ENCODE measurements around the gene PRSS50.

Gene PRSS50

GRCh38 chr3:46663591-46664135, 54.0 kb downstream of the PRSS50 start:
- Histone ChIP-seq H3K4me3 (ENCODE audit: low read length in 2 of 2) (no peak overlapping the region), H3K9ac (ENCODE audit: low read depth in 1 of 2, low read length in 2 of 2) (no peak overlapping the region), H3K4me1 (ENCODE audit: control insufficient read depth in 2 of 2, insufficient read depth in 2 of 2, low read length in 2 of 2) (no peaks in the 10 kb centered on the region), H3K9me3 (ENCODE audit: control insufficient read depth in 2 of 2, low read length in 2 of 2) (no peaks in the 10 kb centered on the region), H3K27me3 (ENCODE audit: control insufficient read depth in 2 of 2, insufficient read depth in 2 of 2, low read length in 2 of 2) (peaks cover 0 to 2% of the 10 kb centered on the region in 2 donors), H3K27ac (ENCODE audit: low read depth in 2 of 2, low read length in 2 of 2) (no peak overlapping the region), H3K36me3 (ENCODE audit: control insufficient read depth in 2 of 2, insufficient read depth in 2 of 2, low read length in 2 of 2) (no peaks in the 10 kb centered on the region)

DNA sequence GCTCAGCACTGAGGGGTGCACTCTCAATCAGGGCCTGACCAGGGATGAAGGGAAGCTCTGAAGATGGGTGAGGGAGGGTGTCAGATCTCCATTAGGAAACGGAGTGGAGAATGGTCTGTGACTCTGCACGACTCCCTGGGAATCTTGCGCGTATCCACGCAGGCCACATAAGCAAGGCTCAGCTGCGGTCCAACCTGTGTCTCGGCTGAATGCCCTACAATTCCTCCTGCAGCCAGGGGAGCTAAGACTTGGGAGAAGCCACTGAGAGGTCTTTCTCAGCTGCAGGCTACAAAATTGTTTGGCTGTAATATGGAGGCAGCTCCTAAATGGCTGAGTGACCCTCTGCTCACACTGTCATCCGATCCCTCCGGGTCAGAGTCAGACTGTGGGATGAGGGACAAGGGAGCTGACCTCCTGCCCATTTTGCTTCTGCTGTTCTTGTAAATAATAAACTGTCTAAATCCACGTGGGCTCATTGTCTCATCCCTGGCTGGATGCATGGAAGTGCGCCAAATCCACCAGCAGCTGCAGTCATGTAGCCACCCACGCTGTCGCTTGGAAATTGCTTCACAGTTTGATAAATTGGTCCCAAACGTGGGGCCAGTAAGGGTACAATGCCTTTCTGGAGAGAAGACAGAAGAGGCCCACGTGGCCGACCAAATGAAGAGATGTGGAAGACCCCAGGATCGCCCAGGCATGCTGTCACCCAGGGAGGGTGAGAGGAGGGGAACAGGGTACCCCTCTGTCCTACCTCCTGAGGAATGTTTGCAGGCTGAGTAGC, 54.7 kb downstream of the PRSS50 start:
- Histone ChIP-seq H3K36me3 (ENCODE audit: control insufficient read depth in 2 of 2, insufficient read depth in 2 of 2, low read length in 2 of 2) (no peaks in the 10 kb centered on the region), H3K27me3 (ENCODE audit: control insufficient read depth in 2 of 2, insufficient read depth in 2 of 2, low read length in 2 of 2) (peaks cover 0 to 2% of the 10 kb centered on the region in 2 donors), H3K27ac (ENCODE audit: low read depth in 2 of 2, low read length in 2 of 2) (no peak overlapping the region), H3K9me3 (ENCODE audit: control insufficient read depth in 2 of 2, low read length in 2 of 2) (no peaks in the 10 kb centered on the region), H3K4me3 (ENCODE audit: low read length in 2 of 2) (no peak overlapping the region), H3K9ac (ENCODE audit: low read depth in 1 of 2, low read length in 2 of 2) (no peak overlapping the region), H3K4me1 (ENCODE audit: control insufficient read depth in 2 of 2, insufficient read depth in 2 of 2, low read length in 2 of 2) (no peaks in the 10 kb centered on the region)

All from mucosa of rectum (tissue), 2 donors.